ENCODE measurements around the gene SIPA1L3. TPM values are rescaled to one million over a fixed set of nuclear protein-coding genes. Genes with fewer than 3 reads are reported as not detected.
A peak's percentile ranks its signal among the peaks of the same experiment; 100 is the strongest.

SIPA1L3 gene
- total RNA-seq, 1 donor from 2014 or later, result 18.6 TPM

GRCh38 chr19:38072776-38073750, 166.1 kb downstream of the SIPA1L3 start:
- no peak for DNase-seq

- DNase-seq, result peak; percentile 76
Measured at GRCh38 chr19:38073841-38074685, 167.1 kb downstream of the SIPA1L3 start.

GRCh38 chr19:38076337-38076736, 169.3 kb downstream of the SIPA1L3 start:
- no peak for DNase-seq

GRCh38 chr19:38078302-38078930, 171.4 kb downstream of the SIPA1L3 start:
- no peak for DNase-seq

GRCh38 chr19:38079926-38080380, 172.9 kb downstream of the SIPA1L3 start:
- DNase-seq, result no peak

DNA sequence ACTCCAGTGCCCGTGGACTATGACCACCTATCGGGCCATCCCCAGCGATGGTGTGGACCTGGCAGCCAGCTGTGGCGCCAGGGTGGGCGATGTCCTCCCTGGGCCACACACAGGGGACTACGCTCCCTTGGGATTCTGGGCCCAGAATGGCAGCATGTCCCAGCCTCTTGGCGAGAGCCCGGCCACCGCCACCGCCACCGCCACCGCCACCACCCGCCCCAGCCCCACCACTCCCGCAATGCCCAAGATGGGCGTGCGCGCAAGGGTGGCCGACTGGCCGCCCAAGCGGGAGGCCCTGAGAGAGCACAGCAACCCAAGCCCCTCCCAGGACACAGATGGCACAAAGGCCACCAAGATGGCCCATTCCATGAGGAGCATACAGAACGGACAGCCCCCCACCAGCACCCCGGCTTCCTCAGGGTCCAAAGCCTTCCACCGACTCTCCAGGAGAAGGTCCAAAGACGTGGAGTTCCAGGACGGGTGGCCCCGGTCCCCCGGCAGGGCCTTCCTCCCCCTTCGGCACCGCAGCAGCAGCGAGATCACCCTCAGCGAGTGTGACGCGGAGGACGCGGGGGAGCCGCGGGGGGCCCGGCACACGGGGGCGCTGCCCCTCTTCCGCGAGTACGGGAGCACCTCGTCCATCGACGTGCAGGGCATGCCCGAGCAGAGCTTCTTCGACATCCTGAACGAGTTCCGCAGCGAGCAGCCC, 174.7 kb downstream of the SIPA1L3 start:
- no peak for DNase-seq

GRCh38 chr19:38082256-38083118, 175.5 kb downstream of the SIPA1L3 start:
- no peak for DNase-seq

- no peak for DNase-seq
Measured at GRCh38 chr19:38084196-38084595, 177.2 kb downstream of the SIPA1L3 start.

- no peak for DNase-seq
Measured at GRCh38 chr19:38089440-38089839, 182.4 kb downstream of the SIPA1L3 start.

DNA sequence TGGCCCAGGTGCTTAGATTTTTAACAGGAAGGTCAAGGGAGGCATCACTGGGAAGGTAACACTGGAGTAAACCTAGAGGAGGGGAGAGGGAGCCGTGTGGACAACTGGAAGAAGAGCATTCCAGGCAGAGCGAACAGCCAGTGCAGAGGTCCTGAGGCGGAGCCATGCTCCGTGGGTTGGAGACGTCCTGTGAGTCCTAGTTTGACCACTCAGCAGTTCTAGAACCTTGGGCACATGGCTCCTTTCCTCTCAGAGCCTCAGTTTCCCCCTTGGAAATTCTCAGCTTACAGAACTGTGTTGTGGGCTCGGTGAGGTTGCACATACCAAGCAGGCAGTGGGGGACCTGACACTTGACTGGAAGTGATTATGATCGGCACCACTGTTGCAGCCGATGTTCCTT, 186.1 kb downstream of the SIPA1L3 start:
- no peak for DNase-seq

DNA sequence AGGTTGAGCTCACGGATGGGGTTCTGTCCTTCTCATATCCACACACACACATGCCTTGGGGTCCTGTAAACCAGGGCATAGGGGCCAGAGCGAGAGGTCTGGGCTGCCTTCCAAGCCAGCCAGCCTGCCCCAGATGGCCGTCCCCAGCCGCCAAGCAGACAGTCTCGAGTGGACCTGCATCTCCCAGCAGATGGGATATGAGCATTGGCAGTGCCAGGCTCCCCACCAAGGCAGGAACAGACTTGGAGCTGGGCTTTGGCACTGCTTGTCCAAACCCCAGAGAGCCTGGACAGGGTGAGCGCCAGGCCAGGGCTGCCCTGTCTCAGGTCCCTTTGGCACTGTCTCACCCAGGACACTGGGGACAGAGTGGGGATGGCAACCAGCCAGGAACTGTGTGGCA, 186.6 kb downstream of the SIPA1L3 start:
- DNase-seq, result peak; percentile 17

- DNase-seq, result peak; percentile 79
Measured at GRCh38 chr19:38095411-38096308, 188.7 kb downstream of the SIPA1L3 start.

- no peak for DNase-seq
Measured at GRCh38 chr19:38099966-38100365, 193.0 kb downstream of the SIPA1L3 start.

GRCh38 chr19:38100589-38100988, 193.6 kb downstream of the SIPA1L3 start:
- no peak for DNase-seq

DNA sequence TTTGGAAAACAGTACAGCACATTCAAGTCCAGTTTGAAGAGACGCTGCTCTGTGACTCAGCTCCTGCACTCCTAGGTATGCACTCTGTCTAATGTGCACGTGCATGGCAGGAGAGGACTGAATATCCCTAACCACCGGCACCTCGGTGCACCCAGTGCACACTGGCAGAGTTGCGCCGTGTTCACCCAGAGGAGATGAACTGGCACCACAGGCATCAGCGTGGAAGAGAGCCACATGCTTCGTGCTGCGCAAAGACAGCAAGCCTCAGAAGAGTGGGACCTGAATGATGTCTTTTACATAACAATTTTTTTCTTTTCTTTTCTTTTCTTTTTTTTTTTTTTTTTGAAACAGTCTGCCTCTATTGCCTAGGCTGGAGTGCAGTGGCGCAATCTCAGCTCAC, 194.7 kb downstream of the SIPA1L3 start:
- DNase-seq, result no peak

DNA sequence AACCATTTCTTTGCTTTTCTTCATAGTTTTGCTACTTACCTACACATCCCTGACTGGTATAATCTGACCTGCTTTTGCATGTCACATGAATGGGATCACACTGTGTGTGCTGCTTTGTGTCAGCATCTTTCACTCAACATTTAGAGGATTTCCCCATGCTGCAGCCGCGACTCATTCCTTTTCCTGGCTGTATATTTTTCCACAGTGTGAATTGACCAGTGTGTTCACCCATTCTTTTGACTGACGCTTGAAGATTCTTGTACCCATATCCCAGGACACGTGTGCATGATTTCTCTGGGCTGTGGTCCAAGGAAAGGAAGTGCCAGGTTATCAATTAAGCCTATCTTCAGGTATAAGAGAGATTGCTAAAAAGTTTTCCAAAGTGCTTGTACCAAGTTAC, 198.6 kb downstream of the SIPA1L3 start:
- no peak for DNase-seq

GRCh38 chr19:38107129-38107528, 200.1 kb downstream of the SIPA1L3 start:
- no peak for DNase-seq

DNA sequence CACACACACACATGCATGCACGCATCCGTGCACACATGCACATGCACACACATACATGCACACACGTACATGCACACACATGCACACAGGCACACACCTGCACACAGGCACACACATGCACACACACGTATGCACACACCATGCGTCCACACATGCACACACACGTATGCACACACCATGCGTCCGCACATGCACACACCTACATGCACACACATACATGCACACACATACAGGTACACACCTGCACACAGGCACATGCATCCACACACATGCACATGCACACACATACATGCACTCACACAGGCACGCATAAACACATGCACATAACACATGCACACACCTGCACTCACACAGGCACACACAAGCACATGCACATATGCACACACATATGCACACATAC, 204.9 kb downstream of the SIPA1L3 start:
- no peak for DNase-seq

DNA sequence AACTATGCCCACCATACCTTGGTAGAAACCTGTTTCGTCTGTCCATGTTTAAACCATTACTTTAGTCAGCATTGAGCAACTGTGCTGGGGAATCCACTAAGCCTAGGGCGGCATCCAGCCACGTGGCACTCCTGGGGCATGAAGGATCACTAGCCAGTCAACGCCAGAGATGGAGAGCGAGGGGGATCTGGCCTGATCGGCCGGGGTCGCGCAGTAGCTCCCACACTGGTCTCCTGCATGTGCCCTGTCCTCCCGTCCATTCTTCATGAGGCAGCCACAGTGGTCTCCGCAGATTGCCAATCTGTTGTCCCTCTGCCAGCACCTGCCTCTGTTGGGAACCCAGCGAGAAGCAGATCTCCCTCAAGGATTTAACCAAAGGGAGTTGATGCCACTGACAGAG, 207.6 kb downstream of the SIPA1L3 start:
- no peak for DNase-seq
